Ovary (tissue), 3 donors: ENCODE data around the gene CD36.

Experiments used
- CTCF ChIP-seq, 3 donors: fragments of 450-650 bp in 2 of 3; fragments of 200-600 bp in 1 of 3; IDR thresholded peaks; one replicate each; pipeline versions ENCODE4 v1.5.1 to v1.8.0; 2016 to 2022; ENCODE audit warnings: antibody characterized with exemption in 3 of 3, mild to moderate bottlenecking in 1 of 3
- EP300 ChIP-seq: sonication (generic); formaldehyde crosslinking; IDR thresholded peaks from one replicate; pipeline ENCODE4 v1.6.1; 2017; ENCODE audit warnings: antibody characterized with exemption
- POLR2A ChIP-seq: fragments of 450-650 bp; IDR thresholded peaks from one replicate; pipeline ENCODE4 v1.6.1; 2017; ENCODE audit warnings: antibody characterized with exemption, mild to moderate bottlenecking, moderate library complexity
- donor health status: DM: no; HTN: no; CAD: no.

DNA sequence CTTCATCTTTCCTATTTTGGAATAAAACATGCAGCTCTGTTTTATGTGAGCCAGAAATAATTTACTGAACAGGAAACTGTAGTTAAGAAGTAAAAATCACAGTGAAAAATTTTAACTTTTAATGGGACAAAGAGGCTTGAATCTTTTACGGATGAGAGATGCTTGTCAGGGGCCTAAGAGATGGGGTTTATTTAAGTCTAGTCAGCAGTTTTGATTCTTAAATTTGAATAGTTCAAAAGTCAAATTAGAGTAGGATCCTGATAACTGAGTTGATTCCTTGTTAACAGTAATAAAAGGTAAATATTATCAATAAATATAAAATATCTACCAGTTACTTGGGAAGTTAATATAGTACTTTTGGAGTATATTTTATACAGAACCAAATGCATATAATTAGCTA, 24.9 kb upstream of the CD36 start:
- TF ChIP-seq POLR2A (no peak), CTCF (IDR thresholded peaks at IDR 0.05) (no peak), EP300 (no peak)
